Stimulated activated naive CD4-positive, alpha-beta T cell treated with Interleukin-2 at 50 U/mL for 16 hours (primary cell): Measurements from ENCODE around the gene WNT7B.

Experiments used
- DNase-seq: peaks from one replicate; lab custom pipeline; 2025; lab: John Stamatoyannopoulos, UW

The WNT7B gene

DNA sequence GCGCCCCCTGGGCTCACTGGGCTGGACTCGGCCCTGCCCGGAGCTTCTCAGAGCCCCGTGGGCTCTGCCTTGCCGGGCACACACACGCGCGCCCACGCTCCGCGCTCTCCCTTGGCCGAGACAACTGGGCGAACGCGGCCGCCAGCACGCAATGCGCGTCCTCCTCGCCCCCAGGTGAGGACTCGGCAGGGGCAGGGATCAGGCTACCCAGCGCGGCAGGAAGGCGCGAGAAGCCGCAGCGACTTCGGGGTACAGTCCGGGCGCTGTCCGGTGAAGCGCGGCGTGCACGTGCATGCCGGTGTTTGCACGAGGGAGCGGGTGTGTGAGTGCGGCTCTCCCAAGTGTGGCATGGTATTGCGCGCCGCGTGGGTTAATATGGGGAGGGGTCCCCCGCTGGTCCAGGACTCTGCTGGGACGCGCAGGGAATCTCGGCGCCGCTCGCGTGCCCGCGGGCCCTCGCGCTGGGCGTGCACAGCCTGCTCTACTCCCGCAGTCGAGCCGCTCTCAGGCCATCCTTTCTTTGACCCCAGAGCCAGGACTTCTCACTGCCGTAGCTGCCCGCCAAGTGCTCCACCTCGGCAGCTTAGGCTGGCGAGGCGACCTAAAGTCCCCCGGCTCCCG, 5.4 kb downstream of the WNT7B start:
- no peak for DNase-seq

GRCh38 chr22:45970705-45971407, 6.1 kb downstream of the WNT7B start:
- no peak for DNase-seq

- DNase-seq, result no peak
Measured at GRCh38 chr22:45969801-45970470, 7.0 kb downstream of the WNT7B start.

GRCh38 chr22:45969414-45969799, 7.6 kb downstream of the WNT7B start:
- DNase-seq, result no peak

DNA sequence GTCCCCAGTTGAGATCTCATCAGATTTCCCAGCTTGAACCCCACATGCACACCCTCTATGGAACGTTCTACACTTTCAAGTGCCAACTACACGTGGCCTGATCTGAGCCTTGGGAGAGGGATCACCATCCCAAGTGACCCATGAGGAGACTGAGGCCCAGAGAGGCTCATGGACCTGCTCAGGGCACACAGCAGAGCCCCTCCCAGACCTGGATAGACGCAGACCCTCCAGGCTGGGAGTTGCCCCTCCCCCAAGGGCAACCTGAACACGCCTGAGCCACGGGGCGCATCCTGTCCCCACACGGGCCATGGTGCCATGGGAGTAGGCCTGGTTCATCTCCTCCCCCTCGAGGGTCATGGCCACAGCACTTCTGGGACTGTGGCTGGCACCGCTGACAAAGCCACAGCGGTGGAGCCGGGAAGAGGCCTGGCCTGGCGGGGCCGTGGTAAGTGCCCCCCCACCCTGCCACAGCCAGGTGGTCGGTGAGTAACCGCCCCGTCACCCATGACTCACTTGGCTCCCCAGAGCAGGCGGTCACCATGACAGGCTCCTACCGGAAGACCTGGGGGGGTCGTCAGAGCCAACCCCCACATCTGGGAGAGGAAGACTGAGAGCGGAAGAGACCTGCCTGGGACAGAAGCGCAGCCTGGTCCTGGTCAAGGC, 8.1 kb downstream of the WNT7B start:
- no peak for DNase-seq

GRCh38 chr22:45968003-45968650, 8.8 kb downstream of the WNT7B start:
- DNase-seq, result no peak

DNA sequence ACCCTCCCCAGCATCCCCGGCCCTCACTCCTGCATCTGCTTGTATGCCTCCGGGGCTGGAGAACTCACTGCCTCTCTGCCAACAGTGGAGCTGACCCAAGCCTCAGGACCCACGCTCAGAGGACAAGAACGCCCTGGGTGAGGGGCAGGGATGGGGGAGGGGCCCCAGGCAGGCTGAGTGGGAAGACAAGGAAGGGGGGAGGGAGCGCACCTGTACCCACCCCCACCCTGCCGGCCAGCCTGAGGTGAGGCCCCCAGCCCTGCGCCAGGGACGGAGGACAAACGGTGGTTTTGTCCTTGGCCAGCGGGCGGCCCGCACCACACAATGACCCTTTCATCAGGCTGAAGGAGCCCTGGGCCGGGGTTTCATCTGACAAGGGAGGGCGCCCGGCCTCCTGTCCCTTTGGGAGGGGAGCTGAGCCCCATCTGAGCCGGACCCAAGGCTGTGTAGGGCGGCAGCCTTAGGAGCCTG, 10.0 kb downstream of the WNT7B start:
- no peak for DNase-seq

GRCh38 chr22:45966320-45966894, 10.6 kb downstream of the WNT7B start:
- no peak for DNase-seq

DNA sequence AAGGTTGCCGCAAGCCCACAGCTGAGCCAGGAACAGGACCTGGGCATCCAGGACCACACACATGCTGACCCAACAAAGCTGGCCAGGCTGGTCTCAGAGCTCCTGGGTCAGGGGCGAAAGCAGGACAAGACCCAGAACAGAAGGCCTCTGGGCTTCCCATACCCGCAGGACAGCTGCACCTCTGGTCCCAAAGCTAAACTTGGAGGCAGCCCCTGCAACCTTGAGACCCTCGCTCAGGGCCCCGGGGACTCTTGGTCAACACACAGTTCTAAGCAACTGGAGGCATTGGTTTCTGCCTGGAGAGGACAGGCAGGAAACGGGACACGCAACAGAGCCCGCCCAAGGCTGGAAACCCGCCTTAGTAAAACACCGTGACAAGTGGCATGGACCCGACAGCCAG, 11.4 kb downstream of the WNT7B start:
- no peak for DNase-seq

GRCh38 chr22:45964926-45965527, 11.9 kb downstream of the WNT7B start:
- DNase-seq, result no peak

GRCh38 chr22:45964372-45964771, 12.6 kb downstream of the WNT7B start:
- DNase-seq, result no peak

DNA sequence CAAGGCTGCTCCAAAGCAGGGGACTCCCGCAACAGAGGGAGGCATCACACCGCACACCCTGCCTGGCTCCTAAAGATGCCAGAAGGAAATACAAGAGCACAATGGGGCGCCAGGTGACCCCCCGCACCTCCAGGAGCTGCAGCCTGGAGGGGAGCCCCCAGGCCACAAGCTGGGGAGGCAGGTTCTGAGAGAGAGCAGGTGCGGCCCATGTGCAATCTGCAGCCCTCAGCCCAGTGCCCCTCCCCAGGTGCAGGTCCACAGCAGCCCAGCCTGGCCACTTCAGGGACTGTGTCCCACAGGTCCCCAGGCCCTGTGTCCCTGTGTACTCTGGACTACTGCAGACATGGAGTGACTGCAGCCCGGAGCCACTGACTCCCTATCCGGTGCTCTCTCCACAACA, 13.1 kb downstream of the WNT7B start:
- DNase-seq, result no peak

DNA sequence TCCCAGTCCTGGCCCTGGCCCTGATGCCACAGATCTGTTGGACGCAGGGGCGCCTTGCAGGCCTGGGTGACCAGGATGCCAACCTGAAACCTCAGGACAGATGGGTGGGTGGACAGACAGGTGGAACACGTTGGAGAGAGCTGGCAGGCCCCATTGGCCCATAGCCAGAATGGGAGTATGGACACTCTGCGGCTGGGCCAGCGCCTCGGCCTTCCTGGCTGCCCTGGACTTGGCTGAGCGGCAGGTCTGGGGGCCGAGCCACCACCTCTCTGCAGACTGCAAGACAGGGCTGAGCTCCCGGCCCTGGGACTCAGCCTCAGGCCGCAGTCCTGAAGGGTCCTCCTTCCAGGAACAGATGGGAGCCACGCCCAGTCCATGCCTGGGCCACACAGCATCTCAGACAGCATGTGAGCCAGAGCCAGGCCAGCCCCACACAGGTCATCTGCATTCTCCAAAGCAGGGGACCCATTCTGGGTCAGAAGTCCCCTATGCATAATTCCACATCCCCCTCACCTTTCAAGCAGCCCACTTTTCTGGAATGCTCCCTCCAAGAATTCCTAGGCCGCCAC, 14.1 kb downstream of the WNT7B start:
- DNase-seq, result no peak

GRCh38 chr22:45962434-45962718, 14.6 kb downstream of the WNT7B start:
- DNase-seq, result no peak

DNA sequence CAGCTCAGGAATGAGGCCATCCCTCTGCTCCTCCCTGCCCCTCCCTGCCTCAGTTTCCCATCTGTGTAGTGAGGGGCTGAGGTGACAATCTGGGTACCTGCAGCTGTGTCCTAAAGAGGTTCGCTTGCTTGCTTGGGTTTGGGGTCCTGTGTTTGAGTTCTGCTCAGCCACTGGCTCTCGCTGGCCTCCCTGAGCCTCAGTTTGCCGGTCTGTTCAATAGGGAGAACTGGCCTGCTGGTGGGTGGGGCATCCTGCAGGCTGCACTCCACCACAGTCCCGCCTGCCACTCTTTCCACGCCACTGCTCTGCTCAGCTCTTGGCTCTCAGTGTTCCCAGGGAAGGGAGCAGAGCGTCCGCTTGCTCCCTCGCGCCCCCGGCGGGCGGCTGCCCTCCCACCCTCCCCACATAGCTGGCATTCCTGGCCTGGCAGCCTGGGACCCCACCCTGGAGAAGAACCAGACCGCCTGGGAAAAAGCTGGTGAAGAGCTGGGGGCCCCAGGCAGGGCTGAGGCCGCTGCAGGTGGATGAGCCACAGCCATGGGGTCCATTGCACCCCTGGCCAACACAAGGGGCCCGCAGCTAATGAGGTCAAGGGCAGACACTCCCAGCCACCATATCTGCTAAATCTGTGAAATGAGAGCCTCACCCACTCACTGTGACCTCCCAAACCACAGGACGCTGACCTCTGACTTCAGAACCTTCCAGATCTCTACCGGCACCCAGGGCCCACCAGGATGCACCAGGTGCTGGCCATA, 15.1 kb downstream of the WNT7B start:
- no peak for DNase-seq

GRCh38 chr22:45960477-45961386, 16.2 kb downstream of the WNT7B start:
- no peak for DNase-seq

DNA sequence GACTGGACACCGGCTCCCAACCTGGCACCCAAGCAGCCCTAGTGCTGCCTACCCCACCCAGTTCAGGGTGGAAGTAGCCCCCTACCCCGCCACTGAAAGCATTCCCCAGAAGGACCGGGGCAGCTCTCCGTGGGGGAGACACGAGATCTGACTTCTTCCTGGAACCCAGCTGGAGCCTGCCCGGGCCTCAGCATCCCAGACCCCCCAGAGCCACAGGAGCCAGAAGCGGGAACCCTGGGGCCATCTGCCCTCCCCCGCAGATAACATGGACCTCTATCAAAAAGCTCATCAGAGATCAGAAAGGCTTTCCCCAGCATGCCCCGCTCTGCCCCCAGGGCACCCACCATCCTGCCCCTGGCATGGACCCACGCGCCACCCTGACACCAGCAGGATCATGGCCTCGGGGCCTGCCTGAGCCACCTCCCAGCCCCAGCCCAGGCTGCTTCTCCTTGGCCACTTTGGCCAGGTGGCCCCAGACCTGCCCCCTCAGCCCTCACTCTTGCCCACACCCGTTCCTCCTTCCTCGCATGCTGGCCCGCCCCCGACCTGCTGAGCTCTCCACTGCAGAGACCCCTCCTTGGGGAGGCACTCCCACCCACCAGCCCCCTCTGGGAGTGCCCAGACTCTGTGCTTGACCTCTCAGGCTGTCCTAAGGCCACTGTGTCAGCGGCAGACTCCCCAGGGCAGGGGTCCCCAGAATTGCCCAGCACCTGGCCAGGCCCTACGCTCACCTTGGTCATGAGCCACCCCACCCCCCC, 17.1 kb downstream of the WNT7B start:
- DNase-seq, result no peak

DNA sequence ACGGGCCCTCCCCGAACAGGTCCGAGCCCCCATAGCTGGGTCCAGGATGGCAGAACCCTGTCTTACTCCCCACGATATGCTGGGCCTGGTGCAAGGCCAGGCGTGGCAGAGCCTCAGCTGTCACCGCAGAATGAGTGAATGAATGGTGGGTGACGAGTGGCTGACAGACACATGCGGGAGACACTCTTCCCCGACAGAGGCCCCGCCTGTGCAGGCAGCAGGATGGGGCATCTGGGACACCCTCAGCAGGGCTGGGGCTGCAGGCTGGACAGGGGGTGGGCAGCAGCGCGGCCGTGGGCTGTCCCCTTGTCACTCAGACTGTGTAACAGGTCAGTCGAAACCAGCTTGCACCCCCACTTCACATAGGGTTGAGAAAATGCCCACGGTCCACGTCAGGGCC, 18.0 kb downstream of the WNT7B start:
- no peak for DNase-seq

GRCh38 chr22:45957826-45958225, 19.1 kb downstream of the WNT7B start:
- no peak for DNase-seq
